ENCODE results near the gene SLC7A1. TPM values are rescaled to one million over a fixed set of nuclear protein-coding genes. Genes with fewer than 3 reads are reported as not detected.
"Not testable (repeated sequence)": the region's sequence is repeated elsewhere in the genome, so short reads cannot be mapped to it uniquely, and the experiment has no call there.

The SLC7A1 gene
- total and polyA plus RNA-seq, 2 of the 8 experiments (the other 6 are each of a cell fraction or from before 2014, with no cell fraction given) = 26.8 to 114 TPM

GRCh38 chr13:29636831-29637230 is 41.3 kb upstream of the SLC7A1 start:
- H3K79me2 ChIP-seq (ENCODE audit: control insufficient read depth in 1 of 2, insufficient read depth in 2 of 2, low read length in 2 of 2); H3K4me2 ChIP-seq (ENCODE audit: insufficient read depth in 1 of 2, low read depth in 2 of 2, low read length in 2 of 2); H4K5ac ChIP-seq (ENCODE audit: insufficient read length, low read depth, low read length); H2BK20ac ChIP-seq (ENCODE audit: low read length); H4K8ac ChIP-seq (ENCODE audit: extremely low read depth, insufficient read depth, low read length); H3K23ac ChIP-seq (ENCODE audit: insufficient read length); H3K56ac ChIP-seq (replicated peaks; ENCODE audit: insufficient read length, low read depth, low read length); H4K20me1 ChIP-seq (replicated peaks in 1 of 2; ENCODE audit: control insufficient read depth in 1 of 2, insufficient read depth in 2 of 2, low read length in 2 of 2); H3K14ac ChIP-seq (ENCODE audit: insufficient read length); H2BK5ac ChIP-seq (ENCODE audit: low read depth, low read length); H3K4me3 ChIP-seq (ENCODE audit: extremely low read depth in 1 of 4, insufficient read depth in 2 of 4, low read depth in 3 of 4, low read length in 4 of 4); H3K23me2 ChIP-seq (ENCODE audit: low read depth, low read length); H3K27ac ChIP-seq (ENCODE audit: low read depth, low read length); FAIRE-seq; H2AFZ ChIP-seq (ENCODE audit: low read length); H4K91ac ChIP-seq (replicated peaks; ENCODE audit: insufficient read length, low read length); H3K18ac ChIP-seq (ENCODE audit: extremely low read depth, low read length); H3K27me3 ChIP-seq (replicated peaks in 1 of 4; ENCODE audit: control insufficient read depth in 3 of 4, extremely low read depth in 1 of 4, insufficient read depth in 3 of 4, low read length in 3 of 4); H3K79me1 ChIP-seq (ENCODE audit: low read depth, low read length); H3K4me1 ChIP-seq (replicated peaks in 1 of 4; ENCODE audit: control insufficient read depth in 3 of 4, insufficient read depth in 4 of 4, low read length in 3 of 4); H3K9me3 ChIP-seq (ENCODE audit: insufficient read depth in 2 of 2, low read depth in 1 of 2, low read length in 1 of 2); H3K9ac ChIP-seq (replicated peaks in 1 of 4; ENCODE audit: extremely low read depth in 1 of 4, low read depth in 3 of 4, low read length in 3 of 4); H3K4ac ChIP-seq (replicated peaks; ENCODE audit: insufficient read length, low read depth, low read length); H2BK15ac ChIP-seq (ENCODE audit: low read length); H3K36me3 ChIP-seq (ENCODE audit: control insufficient read depth in 2 of 4, insufficient read depth in 4 of 4, low read length in 3 of 4); CTCF ChIA-PET (ENCODE audit: partially characterized antibody); H2BK12ac ChIP-seq (ENCODE audit: low read depth, low read length); H2BK120ac ChIP-seq (replicated peaks; ENCODE audit: low read depth, low read length); DNase-seq (ENCODE audit: low read depth in 1 of 2, low spot score in 2 of 2); H2AK5ac ChIP-seq (ENCODE audit: low read depth, low read length): not testable (repeated sequence)
- WGBS, 2 experiments (ENCODE audit: extremely low coverage in 1 of 2, insufficient coverage in 1 of 2, insufficient read length in 1 of 2, insufficient replicate concordance in 2 of 2, low coverage in 1 of 2, low lambda C conversion rate in 2 of 2, missing lambda C conversion rate in 1 of 2) = 95% methylated on average over 4 of the region's 4 CpGs; no CpG with 5 or more reads in 1 of the 2 experiments
- POLR2A ChIA-PET (ENCODE audit: partially characterized antibody) = interaction anchor here (0.8 kb wide), 1 partner anchor 13 kb away, joined by 3 read pairs; no protein-coding TSS in a partner anchor

Data from H1 (cell line).